ENCODE results near the gene RAD51B. TPM values are rescaled to one million over a fixed set of nuclear protein-coding genes. Genes with fewer than 3 reads are reported as not detected.

Gene RAD51B
- total RNA-seq, 4 donors from 2014 or later: 8.9 to 30.3 (median 10.4) TPM

DNA sequence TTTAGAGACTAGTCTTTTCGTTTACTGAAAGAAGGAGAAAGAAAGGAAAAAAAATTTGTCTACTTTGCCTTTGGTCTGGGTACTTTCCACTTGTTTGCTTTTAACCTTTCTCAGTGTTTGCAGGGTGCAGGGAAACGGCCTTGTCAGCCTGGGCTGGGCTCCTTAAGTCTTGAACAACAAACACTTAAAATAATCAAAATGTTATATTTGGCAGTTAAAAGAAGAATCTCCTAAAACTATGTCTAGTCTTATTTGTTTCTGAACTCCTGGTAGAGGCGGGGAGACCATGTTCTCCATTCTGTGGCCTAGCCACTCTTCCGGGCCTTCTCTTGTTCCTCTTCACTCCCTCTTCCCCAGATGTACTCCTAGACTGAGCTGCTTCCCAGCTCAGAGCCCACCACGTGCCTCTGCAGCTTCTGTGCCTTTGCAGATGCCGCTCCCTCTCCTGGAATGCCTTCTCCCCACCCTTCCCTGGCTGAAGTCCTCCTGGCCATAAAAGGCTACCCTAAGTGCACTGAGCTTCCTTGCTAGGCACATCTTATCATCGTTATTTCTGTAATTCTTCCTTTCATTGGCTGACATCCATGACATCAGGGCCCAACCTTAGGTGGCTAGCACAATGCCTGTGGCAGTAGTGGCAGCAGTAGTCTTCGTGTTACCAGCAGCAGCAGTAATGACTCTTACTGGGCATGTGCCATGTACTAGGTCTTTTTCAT lies 540.4 kb downstream of the RAD51B start:
- no peak for ATAC-seq (ENCODE audit: low FRiP score)
- no peak for DNase-seq (ENCODE audit: low spot score)
- TF ChIP-seq CTCF (IDR thresholded peaks at IDR 0.05): no peak

DNA sequence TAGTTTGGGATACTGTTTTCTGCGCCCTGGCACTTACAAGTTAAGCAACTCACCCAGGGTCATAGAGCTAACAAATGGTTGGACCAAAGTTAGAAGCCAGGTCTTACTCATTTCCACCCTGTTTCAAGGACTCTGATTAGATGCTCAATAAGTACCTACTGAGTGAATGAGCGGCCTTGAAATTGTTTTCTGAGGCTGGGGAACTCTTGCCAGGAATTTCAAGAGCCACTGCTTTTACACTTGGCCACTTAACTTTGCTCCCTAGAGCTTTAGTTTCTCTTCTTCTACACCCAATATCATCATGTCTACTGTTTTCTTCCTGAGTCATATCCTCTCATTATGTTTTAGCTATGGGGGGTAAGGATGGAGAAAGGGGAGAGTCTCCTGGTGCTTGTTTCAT lies 541.7 kb downstream of the RAD51B start:
- no peak for DNase-seq (ENCODE audit: low spot score)
- ATAC-seq (ENCODE audit: low FRiP score): no peak
- no peak for TF ChIP-seq CTCF (IDR thresholded peaks at IDR 0.05)

GRCh38 chr14:68362846-68363245 lies 543.3 kb downstream of the RAD51B start:
- DNase-seq (ENCODE audit: low spot score) (no peak), ATAC-seq (ENCODE audit: low FRiP score) (no peak)
- TF ChIP-seq CTCF (IDR thresholded peaks at IDR 0.05): no peak

GRCh38 chr14:68363466-68363842 lies 543.9 kb downstream of the RAD51B start:
- TF ChIP-seq CTCF (IDR thresholded peaks at IDR 0.05): no peak
- ATAC-seq (ENCODE audit: low FRiP score): no peak
- DNase-seq (ENCODE audit: low spot score): no peak

- ATAC-seq (ENCODE audit: low FRiP score): peak; percentile 37
- no peak for TF ChIP-seq CTCF (IDR thresholded peaks at IDR 0.05)
- no peak for DNase-seq (ENCODE audit: low spot score)
Observed at GRCh38 chr14:68363843-68364767, 544.5 kb downstream of the RAD51B start.

DNA sequence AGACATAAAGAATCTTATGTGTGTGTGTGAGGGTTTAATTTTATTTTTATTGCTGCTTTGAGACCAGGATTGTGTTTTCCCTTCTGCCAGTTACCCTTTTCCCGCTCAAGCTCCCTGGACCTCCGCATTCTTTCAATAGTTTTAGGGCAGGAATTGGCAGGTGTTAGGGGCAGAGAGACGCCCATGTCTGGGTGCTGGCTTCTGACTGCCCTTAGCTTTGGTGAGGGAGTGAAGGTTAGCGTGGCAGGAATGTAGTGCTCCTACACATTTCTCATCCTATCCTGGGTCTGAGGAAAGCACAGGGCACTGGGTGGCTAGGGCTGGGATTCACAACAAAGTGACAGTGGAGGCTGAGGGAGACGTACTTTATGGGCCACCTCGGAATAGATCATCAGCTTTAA lies 545.2 kb downstream of the RAD51B start:
- ATAC-seq (ENCODE audit: low FRiP score) (peak; percentile 61), DNase-seq (ENCODE audit: low spot score) (no peak)
- TF ChIP-seq CTCF (IDR thresholded peaks at IDR 0.05): no peak

Data from omental fat pad (tissue), 4 donors.